Measurements from ENCODE around the gene CTSD.

The CTSD gene

DNA sequence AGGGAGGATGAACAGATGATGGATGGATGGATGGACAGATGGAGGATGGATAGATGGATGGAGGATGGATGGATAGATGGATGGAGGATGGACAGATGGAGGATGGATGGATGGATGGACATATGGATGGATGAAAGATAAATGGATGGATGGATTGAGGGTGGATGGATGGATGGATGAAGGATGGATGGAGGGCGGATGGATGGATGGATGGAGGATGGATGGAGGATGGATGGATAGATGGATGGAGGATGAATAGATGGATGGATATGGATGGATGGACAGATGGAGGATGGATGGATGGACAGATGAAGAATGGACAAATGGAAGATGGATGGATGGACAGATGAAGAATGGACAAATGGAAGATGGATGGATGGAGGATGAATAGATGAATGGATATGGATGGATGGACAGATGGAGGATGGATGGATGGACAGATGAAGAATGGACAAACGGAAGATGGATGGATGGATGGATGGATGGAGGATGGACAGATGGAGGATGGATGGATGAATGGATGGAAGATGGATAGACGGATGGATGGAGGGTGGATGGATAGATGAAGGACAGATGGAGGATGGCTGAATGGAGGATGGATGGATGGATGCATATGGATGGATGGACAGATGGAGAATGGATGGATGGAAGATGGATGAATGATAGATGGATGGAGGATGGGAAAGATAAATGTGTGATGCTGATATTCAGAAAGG, 20.7 kb downstream of the CTSD start:
- DNase-seq (ENCODE audit: insufficient read length, low spot score) (no peak), FAIRE-seq (no peak)
- TF ChIP-seq, protein P1, sequence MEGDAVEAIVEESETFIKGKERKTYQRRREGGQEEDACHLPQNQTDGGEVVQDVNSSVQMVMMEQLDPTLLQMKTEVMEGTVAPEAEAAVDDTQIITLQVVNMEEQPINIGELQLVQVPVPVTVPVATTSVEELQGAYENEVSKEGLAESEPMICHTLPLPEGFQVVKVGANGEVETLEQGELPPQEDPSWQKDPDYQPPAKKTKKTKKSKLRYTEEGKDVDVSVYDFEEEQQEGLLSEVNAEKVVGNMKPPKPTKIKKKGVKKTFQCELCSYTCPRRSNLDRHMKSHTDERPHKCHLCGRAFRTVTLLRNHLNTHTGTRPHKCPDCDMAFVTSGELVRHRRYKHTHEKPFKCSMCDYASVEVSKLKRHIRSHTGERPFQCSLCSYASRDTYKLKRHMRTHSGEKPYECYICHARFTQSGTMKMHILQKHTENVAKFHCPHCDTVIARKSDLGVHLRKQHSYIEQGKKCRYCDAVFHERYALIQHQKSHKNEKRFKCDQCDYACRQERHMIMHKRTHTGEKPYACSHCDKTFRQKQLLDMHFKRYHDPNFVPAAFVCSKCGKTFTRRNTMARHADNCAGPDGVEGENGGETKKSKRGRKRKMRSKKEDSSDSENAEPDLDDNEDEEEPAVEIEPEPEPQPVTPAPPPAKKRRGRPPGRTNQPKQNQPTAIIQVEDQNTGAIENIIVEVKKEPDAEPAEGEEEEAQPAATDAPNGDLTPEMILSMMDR (IDR thresholded peaks at IDR 0.05; ENCODE audit: insufficient read depth, missing control alignments) = no peak

DNA sequence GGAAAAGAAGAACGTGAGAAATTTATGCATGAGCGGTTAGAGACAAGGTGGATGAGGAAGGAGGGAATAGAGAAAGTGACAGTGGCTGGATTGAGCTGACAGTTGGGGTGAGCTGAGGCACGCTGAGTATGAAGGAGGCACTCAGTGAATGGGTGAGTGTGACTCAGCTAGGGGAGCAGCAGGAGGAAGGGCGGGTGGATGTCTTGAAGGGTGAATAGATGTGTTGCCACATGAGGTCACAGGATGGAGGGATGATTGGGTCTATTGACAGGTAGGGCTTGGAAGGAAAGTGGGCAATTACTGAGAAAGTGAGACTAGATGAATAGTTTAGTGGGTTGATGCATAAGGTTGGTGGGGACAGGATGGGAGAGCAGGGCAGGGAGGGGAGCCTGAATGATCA, 21.4 kb downstream of the CTSD start:
- DNase-seq (ENCODE audit: insufficient read length, low spot score) (no peak), FAIRE-seq (no peak)
- TF ChIP-seq, protein P1 (IDR thresholded peaks at IDR 0.05; ENCODE audit: insufficient read depth, missing control alignments) = no peak

DNA sequence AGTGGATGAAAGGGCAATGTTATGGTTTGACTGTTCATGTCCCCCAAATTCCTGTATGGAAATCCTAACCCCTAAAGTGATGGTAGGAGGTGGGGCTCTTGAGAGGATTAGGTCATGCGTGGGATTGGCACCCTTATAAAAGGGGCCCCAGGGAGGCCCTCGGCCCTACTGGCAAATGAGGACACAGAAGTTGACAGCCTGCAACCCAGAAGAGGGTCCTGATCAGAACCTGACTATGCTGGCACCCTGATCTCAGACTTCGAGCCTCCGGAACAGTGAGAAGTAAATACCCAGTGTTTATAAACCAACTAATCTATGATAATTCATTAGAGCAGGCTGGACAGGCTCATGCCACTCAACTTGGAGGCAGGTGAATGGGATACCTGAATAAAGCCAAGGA, 22.0 kb downstream of the CTSD start:
- FAIRE-seq (no peak), DNase-seq (ENCODE audit: insufficient read length, low spot score) (no peak)
- TF ChIP-seq, protein P1 (IDR thresholded peaks at IDR 0.05; ENCODE audit: insufficient read depth, missing control alignments) = no peak

DNA sequence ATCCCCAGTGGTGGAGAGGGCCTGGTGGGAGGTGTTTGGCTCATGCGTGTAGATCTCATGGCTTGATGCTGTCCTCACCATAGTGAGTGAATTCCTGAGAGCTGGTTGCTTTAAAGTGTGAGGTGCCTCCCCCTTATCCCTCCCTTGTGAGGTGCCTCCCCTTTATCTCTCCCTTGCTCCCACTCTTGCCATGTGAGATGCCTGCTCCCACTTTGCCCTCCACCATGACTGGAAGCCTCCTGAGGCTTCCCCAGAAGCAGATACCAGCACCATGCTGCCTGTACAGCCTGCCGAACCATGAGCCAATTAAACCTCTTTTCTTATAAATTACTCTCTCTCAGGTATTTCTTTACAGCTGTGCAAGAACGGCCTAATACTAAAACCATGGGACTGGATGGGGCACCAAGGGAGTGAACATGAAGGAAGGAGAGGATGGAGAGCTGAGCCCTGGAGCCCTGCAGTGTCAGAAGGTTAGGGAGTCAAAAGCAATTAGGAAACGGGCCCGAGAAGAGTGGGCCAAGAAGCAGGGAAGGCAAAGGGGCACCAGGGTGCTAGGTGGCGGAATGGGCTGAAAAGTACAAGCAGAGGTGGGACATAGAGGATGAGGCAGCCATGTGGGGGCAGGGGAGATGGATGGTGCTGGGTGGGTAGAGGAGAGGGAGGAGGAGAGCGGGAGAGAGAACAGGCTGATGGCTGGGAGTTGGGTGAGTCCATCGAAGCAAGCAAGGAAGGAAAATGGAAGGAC, 22.8 kb downstream of the CTSD start:
- no peak for FAIRE-seq
- TF ChIP-seq, protein P1 (IDR thresholded peaks at IDR 0.05; ENCODE audit: insufficient read depth, missing control alignments) = no peak
- no peak for DNase-seq (ENCODE audit: insufficient read length, low spot score)

DNA sequence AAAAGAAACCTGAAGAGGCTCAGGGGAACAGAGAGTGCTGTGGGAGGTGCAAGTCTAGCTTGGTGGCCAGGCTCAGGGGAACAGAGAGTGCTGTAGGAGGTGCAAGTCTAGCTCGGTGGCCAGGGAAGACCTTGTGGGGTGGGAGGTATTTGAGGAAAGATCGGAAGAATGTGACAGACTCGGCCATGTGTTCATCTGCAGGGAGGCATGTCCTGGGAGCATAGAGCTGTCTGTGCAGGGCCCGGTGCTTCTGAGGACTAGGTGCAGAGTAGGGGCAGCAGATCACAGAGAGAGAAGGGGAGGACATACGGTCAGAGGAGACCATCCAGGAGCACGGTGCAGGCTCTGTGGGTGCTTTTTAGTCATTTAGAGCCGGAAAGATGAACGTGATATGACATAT, 24.2 kb downstream of the CTSD start:
- TF ChIP-seq, protein P1 (IDR thresholded peaks at IDR 0.05; ENCODE audit: insufficient read depth, missing control alignments) = no peak
- no peak for DNase-seq (ENCODE audit: insufficient read length, low spot score)
- no peak for FAIRE-seq

DNA sequence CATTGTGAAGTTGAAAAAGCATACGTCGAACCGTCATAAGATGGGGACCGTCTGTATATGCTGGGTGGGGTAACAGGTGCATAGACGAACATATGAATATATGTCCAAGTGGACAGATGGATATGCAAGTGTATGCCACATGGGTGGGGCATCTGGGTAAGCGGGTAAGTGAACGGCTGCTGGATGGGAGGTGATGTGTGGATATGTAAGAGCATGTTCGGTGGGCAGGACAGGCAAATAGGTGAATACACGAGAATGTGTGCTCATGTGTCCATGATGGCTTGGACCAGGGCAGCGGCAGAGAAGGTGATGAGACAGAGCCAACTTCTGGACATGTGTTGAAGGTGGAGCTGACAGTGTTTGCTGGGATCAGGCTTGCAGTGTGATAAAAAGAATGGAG, 25.3 kb downstream of the CTSD start:
- no peak for FAIRE-seq
- TF ChIP-seq, protein P1 (IDR thresholded peaks at IDR 0.05; ENCODE audit: insufficient read depth, missing control alignments) = no peak
- no peak for DNase-seq (ENCODE audit: insufficient read length, low spot score)

Data from D721Med (cell line).